BJ (cell line): ENCODE measurements around the gene TOB1. TPM values are rescaled to one million over a fixed set of nuclear protein-coding genes. Genes with fewer than 3 reads are reported as not detected.

ENCODE experiments used
- CTCF ChIA-PET: fragments of 350-600 bp; formaldehyde crosslinking; extraction: SDS; loops from one replicate; lab custom pipeline; 2021; ENCODE audit warnings: antibody characterized with exemption, inconsistent platforms; lab: Yijun Ruan, JAX
- POLR2A ChIA-PET: fragments of 300-600 bp; sonication (Branson Sonifier 250); formaldehyde crosslinking; extraction: SDS; loops from one replicate; lab custom pipeline; 2021; ENCODE audit warnings: antibody characterized with exemption; lab: Charles Lee
- DNase-seq: peaks from one replicate; pipeline ENCODE4 v3.0.0-alpha.2; 2011; ENCODE audit warnings: low read depth
- H3K27me3 ChIP-seq: 2 replicates; pipeline ENCODE4 v1.6.0; 2011; ENCODE audit warnings: low read length; ENCODE audit not compliant: control insufficient read depth, insufficient read depth
- H3K36me3 ChIP-seq: 2 replicates; pipeline ENCODE4 v1.5.1; 2011; ENCODE audit warnings: low read length; ENCODE audit not compliant: control insufficient read depth, insufficient read depth
- H3K4me3 ChIP-seq: 2 replicates; pipeline ENCODE4 v1.5.1; 2011; ENCODE audit warnings: low read depth, mild to moderate bottlenecking, control low read depth, low read length
- CTCF ChIP-seq: IDR thresholded peaks from 2 replicates; pipeline ENCODE4 v1.5.1; 2011; ENCODE audit warnings: low read depth, mild to moderate bottlenecking, control low read depth, inconsistent platforms, low read length, moderate library complexity; ENCODE audit not compliant: insufficient read depth
- polyA plus RNA-seq: library from polyadenylated mRNA; depleted of rRNA; stranded (reverse); fragments of >200 nt; gene quantifications from 2 replicates; pipeline ENCODE4 v1.2.3, GENCODE V29; 2011

Gene TOB1
- polyA plus RNA-seq, 1 experiment: 16.1 TPM

GRCh38 chr17:50834429-50835300 is 31.5 kb downstream of the TOB1 start:
- TF ChIP-seq CTCF: no peak
- no peak overlapping the region for H3K4me3 ChIP-seq
- peaks cover 3% of the 10 kb centered on the region for H3K27me3 ChIP-seq
- ChIA-PET POLR2A (no interaction called here), CTCF (interaction anchor here (0.6 to 2.5 kb wide), 10 partner anchors 8 to 288 kb away, joined by 3 to 11 read pairs (median 4); partner anchors contain the start of gene SPATA20)
- no peak for DNase-seq
- no peaks in the 10 kb centered on the region for H3K36me3 ChIP-seq

- no peaks in the 10 kb centered on the region for H3K36me3 ChIP-seq
- peaks cover 3% of the 10 kb centered on the region for H3K27me3 ChIP-seq
- POLR2A ChIA-PET: no interaction called here
- no peak for DNase-seq
- no peak overlapping the region for H3K4me3 ChIP-seq
- TF ChIP-seq CTCF: no peak
- CTCF ChIA-PET: interaction anchor here (0.9 to 2.5 kb wide), 6 partner anchors 9 to 287 kb away, joined by 3 to 11 read pairs (median 4); partner anchors contain the start of gene SPATA20
Measured at GRCh38 chr17:50833510-50834428, 32.4 kb downstream of the TOB1 start.

- Histone ChIP-seq H3K4me3 (no peak overlapping the region), H3K27me3 (peaks cover 3% of the 10 kb centered on the region), H3K36me3 (no peaks in the 10 kb centered on the region)
- no peak for TF ChIP-seq CTCF
- CTCF ChIA-PET: interaction anchor here (0.9 to 2.5 kb wide), 3 partner anchors 9 to 50 kb away, joined by 4 to 11 read pairs (median 5); no protein-coding TSS in a partner anchor
- POLR2A ChIA-PET: no interaction called here
- no peak for DNase-seq
Measured at GRCh38 chr17:50832864-50833381, 33.2 kb downstream of the TOB1 start.

- Histone ChIP-seq H3K27me3 (peaks cover 3% of the 10 kb centered on the region), H3K36me3 (no peaks in the 10 kb centered on the region), H3K4me3 (no peak overlapping the region)
- no peak for DNase-seq
- ChIA-PET CTCF (interaction anchor here (0.9 to 2.5 kb wide), 2 partner anchors 10 to 11 kb away, joined by 4 to 11 read pairs; no protein-coding TSS in a partner anchor), POLR2A (no interaction called here)
- TF ChIP-seq CTCF: no peak
Measured at GRCh38 chr17:50832267-50832863, 33.8 kb downstream of the TOB1 start.
